Measurements from ENCODE around the gene SRPK2. TPM values are rescaled to one million over a fixed set of nuclear protein-coding genes. Genes with fewer than 3 reads are reported as not detected.
A peak's percentile ranks its signal among the peaks of the same experiment; 100 is the strongest.

SRPK2 gene
- total RNA-seq, 1 experiment from 2014 or later, result 50.5 TPM

DNA sequence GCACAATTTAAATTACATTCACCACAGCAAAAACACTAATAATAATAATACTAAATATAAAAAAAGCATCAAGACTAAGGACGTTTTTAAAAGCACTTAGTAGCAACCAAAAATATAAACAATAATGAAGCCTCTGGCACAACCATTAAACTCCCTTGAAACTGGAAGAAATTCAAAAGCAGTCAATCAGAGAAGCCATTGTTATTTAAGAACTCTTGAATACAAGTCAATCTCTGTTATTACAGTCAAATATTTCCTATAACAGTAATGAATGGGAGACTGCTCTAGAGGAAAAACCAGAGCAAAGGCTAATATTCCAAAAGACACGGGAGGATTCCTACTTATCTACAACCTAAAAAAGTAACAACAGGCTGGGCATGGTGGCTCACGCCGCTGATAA is 210.5 kb downstream of the SRPK2 start:
- ATAC-seq, result no peak
- Mint-ChIP-seq H3K4me1 (peaks cover 14% of the 10 kb centered on the region), H3K27ac (peak overlapping the region; percentile 24; the same call in 1 of the 2 replicates), H3K27me3 (ENCODE audit: low read depth) (no peaks in the 10 kb centered on the region), H3K4me3 (no peak overlapping the region), H3K36me3 (0 out of 2 replicates have a peak, but pooled peaks cover 5% of the 10 kb centered on the region), H3K9me3 (peaks cover 10% of the 10 kb centered on the region)
- POLR2A ChIA-PET, result no interaction called here
- TF ChIP-seq ZBTB43 (CRISPR knock-in tag; IDR thresholded peaks at IDR 0.05), result no peak
- TF ChIP-seq GABPB1 (CRISPR knock-in tag; IDR thresholded peaks at IDR 0.05), result no peak
- TF ChIP-seq, protein P1, sequence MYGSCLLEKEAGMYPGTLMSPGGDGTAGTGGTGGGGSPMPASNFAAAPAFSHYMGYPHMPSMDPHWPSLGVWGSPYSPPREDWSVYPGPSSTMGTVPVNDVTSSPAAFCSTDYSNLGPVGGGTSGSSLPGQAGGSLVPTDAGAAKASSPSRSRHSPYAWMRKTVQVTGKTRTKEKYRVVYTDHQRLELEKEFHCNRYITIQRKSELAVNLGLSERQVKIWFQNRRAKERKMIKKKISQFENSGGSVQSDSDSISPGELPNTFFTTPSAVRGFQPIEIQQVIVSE (CRISPR knock-in tag; IDR thresholded peaks at IDR 0.05; ENCODE audit: borderline replicate concordance), result no peak
- TF ChIP-seq, protein P2, sequence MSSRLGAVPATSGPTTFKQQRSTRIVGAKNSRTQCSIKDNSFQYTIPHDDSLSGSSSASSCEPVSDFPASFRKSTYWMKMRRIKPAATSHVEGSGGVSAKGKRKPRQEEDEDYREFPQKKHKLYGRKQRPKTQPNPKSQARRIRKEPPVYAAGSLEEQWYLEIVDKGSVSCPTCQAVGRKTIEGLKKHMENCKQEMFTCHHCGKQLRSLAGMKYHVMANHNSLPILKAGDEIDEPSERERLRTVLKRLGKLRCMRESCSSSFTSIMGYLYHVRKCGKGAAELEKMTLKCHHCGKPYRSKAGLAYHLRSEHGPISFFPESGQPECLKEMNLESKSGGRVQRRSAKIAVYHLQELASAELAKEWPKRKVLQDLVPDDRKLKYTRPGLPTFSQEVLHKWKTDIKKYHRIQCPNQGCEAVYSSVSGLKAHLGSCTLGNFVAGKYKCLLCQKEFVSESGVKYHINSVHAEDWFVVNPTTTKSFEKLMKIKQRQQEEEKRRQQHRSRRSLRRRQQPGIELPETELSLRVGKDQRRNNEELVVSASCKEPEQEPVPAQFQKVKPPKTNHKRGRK (CRISPR knock-in tag; IDR thresholded peaks at IDR 0.05; ENCODE audit: borderline replicate concordance), result no peak
- TF ChIP-seq ZNF396 (CRISPR knock-in tag; IDR thresholded peaks at IDR 0.05; ENCODE audit: borderline replicate concordance), result no peak
- TF ChIP-seq STAT6 (CRISPR knock-in tag; conservative IDR thresholded peaks at IDR 0.05; ENCODE audit: low read depth), result no peak
- no peak for TF ChIP-seq SMAD4 (CRISPR knock-in tag; IDR thresholded peaks at IDR 0.05)
- TF ChIP-seq IRF1 (CRISPR knock-in tag; IDR thresholded peaks at IDR 0.05), result no peak
- TF ChIP-seq ATF1 (CRISPR knock-in tag; IDR thresholded peaks at IDR 0.05), result no peak
- TF ChIP-seq SMAD3 (CRISPR knock-in tag; IDR thresholded peaks at IDR 0.05; ENCODE audit: borderline replicate concordance), result no peak
- no peak for DNase-seq (ENCODE audit: low spot score)
- CTCF ChIA-PET, result interaction anchor here (0.7 kb wide), 1 partner anchor 373 kb away, joined by 4 read pairs; no protein-coding TSS in a partner anchor

DNA sequence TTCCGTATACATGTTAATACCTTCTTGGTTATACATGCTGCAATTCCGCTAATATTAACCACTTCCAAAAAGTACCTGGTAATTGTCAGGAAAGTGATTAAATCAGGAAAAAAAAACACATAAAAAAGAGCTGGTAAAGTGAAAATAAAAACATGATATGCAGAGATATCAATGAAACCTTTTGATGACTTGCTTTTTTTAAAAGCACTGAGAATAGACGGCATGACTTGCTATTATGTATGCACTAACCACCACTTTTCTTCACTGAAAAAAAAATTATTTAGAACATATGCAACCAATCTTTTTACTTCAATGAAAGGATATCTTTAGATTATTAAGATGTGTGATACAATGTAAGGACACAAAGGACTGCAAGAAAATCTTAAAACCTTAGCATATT is 211.7 kb downstream of the SRPK2 start:
- Mint-ChIP-seq H3K27me3 (ENCODE audit: low read depth) (no peaks in the 10 kb centered on the region), H3K9me3 (peaks cover 10% of the 10 kb centered on the region), H3K27ac (no peak overlapping the region), H3K4me1 (peaks cover 14% of the 10 kb centered on the region), H3K36me3 (0 out of 2 replicates have a peak, but pooled peaks cover 5% of the 10 kb centered on the region), H3K4me3 (no peak overlapping the region)
- ChIA-PET POLR2A (no interaction called here), CTCF (no interaction called here)
- DNase-seq (ENCODE audit: low spot score), result no peak
- TF ChIP-seq NR1H2 (CRISPR knock-in tag; IDR thresholded peaks at IDR 0.05) (no peak), JAZF1 (CRISPR knock-in tag; IDR thresholded peaks at IDR 0.05) (no peak), HMGA2 (CRISPR knock-in tag; IDR thresholded peaks at IDR 0.05) (no peak)
- no peak for ATAC-seq

- no peak for ATAC-seq
- Mint-ChIP-seq H3K4me1 (peaks cover 9% of the 10 kb centered on the region), H3K27me3 (ENCODE audit: low read depth) (no peaks in the 10 kb centered on the region), H3K9me3 (no peaks in the 10 kb centered on the region), H3K27ac (0 out of 2 replicates have a peak overlapping the region, but pooled peaks have one; percentile 6), H3K36me3 (peaks cover 5% of the 10 kb centered on the region), H3K4me3 (no peak overlapping the region)
- no peak for DNase-seq (ENCODE audit: low spot score)
- ChIA-PET POLR2A (no interaction called here), CTCF (no interaction called here)
- TF ChIP-seq AFF4 (CRISPR knock-in tag; IDR thresholded peaks at IDR 0.05; ENCODE audit: borderline replicate concordance) (no peak), OVOL2 (CRISPR knock-in tag; IDR thresholded peaks at IDR 0.05; ENCODE audit: borderline replicate concordance) (no peak), ZNF317 (CRISPR knock-in tag; IDR thresholded peaks at IDR 0.05; ENCODE audit: borderline replicate concordance, low read depth) (no peak)
- TF ChIP-seq, protein P1 (CRISPR knock-in tag; IDR thresholded peaks at IDR 0.05; ENCODE audit: borderline replicate concordance), result no peak
- TF ChIP-seq, protein P2 (CRISPR knock-in tag; IDR thresholded peaks at IDR 0.05; ENCODE audit: borderline replicate concordance), result no peak
These were observed 215.1 kb downstream of the SRPK2 start for GRCh38 chr7:105173586-105173985.
